GM18907 (cell line): ENCODE data around the gene RREB1.
"Not testable (repeated sequence)": the region's sequence is repeated elsewhere in the genome, so short reads cannot be mapped to it uniquely, and the experiment has no call there.

Source experiments
- ATAC-seq: cut with Tn5 transposase; IDR thresholded peaks from one replicate; pipeline ENCODE4 v1.9.1; 2021; ENCODE audit warnings: mild to moderate bottlenecking, moderate library complexity; ENCODE audit not compliant: unreplicated experiment

Gene RREB1

GRCh38 chr6:7143476-7143974 is 35.8 kb downstream of the RREB1 start:
- ATAC-seq = no peak

- no peak for ATAC-seq
Measured at GRCh38 chr6:7144872-7145584, 37.3 kb downstream of the RREB1 start.

- ATAC-seq = no peak
Measured at GRCh38 chr6:7145585-7145884, 37.8 kb downstream of the RREB1 start.

GRCh38 chr6:7145885-7146828 is 38.4 kb downstream of the RREB1 start:
- ATAC-seq = peak; percentile 48

GRCh38 chr6:7147051-7147671 is 39.4 kb downstream of the RREB1 start:
- ATAC-seq = peak; percentile 5

- ATAC-seq = no peak
Measured at GRCh38 chr6:7148100-7148822, 40.5 kb downstream of the RREB1 start.

- no peak for ATAC-seq
Measured at GRCh38 chr6:7150381-7151064, 42.8 kb downstream of the RREB1 start.

GRCh38 chr6:7151381-7151780 is 43.6 kb downstream of the RREB1 start:
- no peak for ATAC-seq

GRCh38 chr6:7152462-7152861 is 44.7 kb downstream of the RREB1 start:
- no peak for ATAC-seq

- ATAC-seq = no peak
Measured at GRCh38 chr6:7153789-7154188, 46.0 kb downstream of the RREB1 start.

GRCh38 chr6:7154341-7155139 is 46.8 kb downstream of the RREB1 start:
- peak; percentile 79 for ATAC-seq

- ATAC-seq = peak; percentile 40
Measured at GRCh38 chr6:7155871-7156579, 48.3 kb downstream of the RREB1 start.

GRCh38 chr6:7156643-7157278 is 49.0 kb downstream of the RREB1 start:
- no peak for ATAC-seq

GRCh38 chr6:7157307-7157706 is 49.5 kb downstream of the RREB1 start:
- ATAC-seq = not testable (repeated sequence)

GRCh38 chr6:7157752-7158616 is 50.2 kb downstream of the RREB1 start:
- no peak for ATAC-seq

GRCh38 chr6:7159790-7160525 is 52.2 kb downstream of the RREB1 start:
- ATAC-seq = no peak

- no peak for ATAC-seq
Measured at GRCh38 chr6:7161253-7161623, 53.5 kb downstream of the RREB1 start.
